GM18951 (cell line): ENCODE measurements around the gene STX8.

ENCODE experiments used
- POLR2A ChIP-seq: IDR thresholded peaks from 4 replicates; pipeline ENCODE4 v1.6.1; 2011; ENCODE audit warnings: mild to moderate bottlenecking; ENCODE audit not compliant: insufficient read length, insufficient read depth; ENCODE audit errors: extremely low read depth
- in situ Hi-C: fragments of 300-500 bp; cut with MboI; formaldehyde crosslinking; loops from one replicate; pipeline ENCODE4 v1.12.0; 2022; ENCODE audit warnings: low sequenced_read_pairs, mixed read lengths, inconsistent platforms; ENCODE audit not compliant: unreplicated experiment

Gene STX8

GRCh38 chr17:9513266-9513665, 62.4 kb downstream of the STX8 start:
- no peak for TF ChIP-seq POLR2A
- in situ Hi-C loops: no loop called here

DNA sequence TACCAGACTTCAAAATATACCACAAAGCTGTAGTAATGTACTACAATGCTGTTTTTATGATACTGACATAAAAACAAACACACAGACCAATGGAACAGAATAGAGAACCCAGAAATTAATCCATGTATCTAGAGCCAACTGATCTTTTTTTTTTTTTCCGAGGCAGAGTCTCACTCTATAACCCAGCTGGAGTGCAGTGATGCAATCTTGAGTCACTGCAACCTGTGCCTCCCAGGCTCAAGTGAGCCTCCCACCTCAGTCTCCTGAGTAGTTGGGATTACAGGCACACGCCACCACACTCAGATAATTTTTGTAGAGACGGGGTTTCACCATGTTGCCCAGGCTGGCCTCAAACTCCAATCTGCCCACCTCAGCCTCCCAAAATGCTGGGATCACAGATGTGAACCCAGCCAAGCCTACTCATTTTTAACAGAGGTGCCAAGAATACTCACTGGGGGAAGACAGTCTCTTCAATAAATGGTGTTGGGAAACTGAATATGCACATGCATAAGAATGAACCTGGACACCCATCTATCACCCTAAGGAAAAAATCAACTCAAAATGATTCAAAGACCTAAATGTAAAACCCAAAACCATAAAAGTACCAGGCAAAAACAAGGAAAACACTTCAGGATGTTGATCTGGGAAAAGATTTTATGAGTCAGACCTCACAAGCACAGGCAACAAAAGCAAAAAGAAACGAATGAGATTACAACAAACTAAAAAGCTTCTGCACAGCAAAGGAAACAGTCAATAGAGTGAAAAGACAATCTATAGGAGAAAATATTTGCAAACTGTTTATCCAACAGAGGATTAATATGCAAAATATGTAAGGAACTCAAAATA, 63.1 kb downstream of the STX8 start:
- no peak for TF ChIP-seq POLR2A
- in situ Hi-C loops: no loop called here

GRCh38 chr17:9509236-9509816, 66.3 kb downstream of the STX8 start:
- TF ChIP-seq POLR2A: no peak
- in situ Hi-C loops: no loop called here

- no peak for TF ChIP-seq POLR2A
- in situ Hi-C loops: no loop called here
These were observed 76.6 kb downstream of the STX8 start for GRCh38 chr17:9499041-9499440.

- in situ Hi-C loops: no loop called here
- no peak for TF ChIP-seq POLR2A
These were observed 77.1 kb downstream of the STX8 start for GRCh38 chr17:9498490-9498889.

DNA sequence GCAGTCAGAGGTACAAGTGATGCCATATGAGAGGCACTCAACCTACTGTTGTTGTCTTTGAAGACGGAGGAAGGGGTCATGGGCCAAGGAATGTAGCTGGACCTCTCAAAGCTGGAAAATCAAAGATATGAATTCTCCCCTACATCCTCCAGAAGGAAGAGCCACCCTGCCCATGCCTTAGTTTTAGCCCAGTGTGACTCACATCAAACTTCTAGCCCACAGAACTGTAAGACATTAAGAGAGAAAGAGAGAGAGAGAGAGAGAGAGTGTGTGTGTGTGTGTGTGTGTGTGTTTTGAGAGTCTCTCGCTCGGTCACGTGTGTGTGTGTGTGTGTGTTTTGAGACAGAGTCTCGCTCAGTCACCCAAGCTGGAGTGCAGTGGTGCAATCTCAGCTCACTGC, 87.1 kb downstream of the STX8 start:
- no peak for TF ChIP-seq POLR2A
- in situ Hi-C loops: no loop called here

DNA sequence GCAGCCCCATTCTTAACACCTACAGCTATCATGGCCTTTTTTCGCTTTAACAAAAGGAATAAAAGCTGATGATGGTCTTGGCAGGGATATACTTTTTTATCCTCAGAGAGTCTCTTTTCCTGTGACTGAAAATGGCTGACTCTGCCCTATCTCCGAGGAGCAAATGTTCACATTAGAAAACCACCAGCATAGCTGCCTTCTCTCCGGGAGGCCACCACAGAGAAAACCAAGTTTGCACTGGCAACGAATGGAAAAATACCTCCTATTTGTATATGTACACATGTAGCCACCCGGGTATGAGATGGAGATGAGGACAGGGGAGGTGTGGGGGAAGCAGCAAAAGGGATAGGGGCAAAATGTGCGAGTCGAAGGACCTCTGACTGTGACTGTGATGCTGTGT, 88.2 kb downstream of the STX8 start:
- in situ Hi-C loops: no loop called here
- TF ChIP-seq POLR2A: no peak

- in situ Hi-C loops: no loop called here
- TF ChIP-seq POLR2A: no peak
These were observed 90.8 kb downstream of the STX8 start for GRCh38 chr17:9484789-9485188.

DNA sequence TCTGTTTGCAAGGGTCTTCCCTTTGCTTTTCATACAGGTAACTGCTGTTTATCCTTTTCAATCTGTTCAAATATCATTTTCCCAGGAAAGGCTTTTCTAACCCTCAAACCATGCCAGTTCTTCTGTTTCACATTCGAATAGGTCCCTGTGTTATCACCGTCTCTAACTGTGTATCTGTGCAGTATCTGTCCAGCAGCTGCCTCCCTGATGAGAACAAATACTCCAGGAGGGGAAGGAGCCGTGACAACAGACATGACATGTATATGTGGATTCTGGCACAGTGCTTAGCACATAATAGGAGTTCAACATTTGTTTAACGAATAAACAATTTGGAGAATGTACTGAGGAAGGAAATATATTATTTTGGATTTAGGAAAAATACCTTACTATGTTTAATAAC, 95.7 kb downstream of the STX8 start:
- in situ Hi-C loops: no loop called here
- TF ChIP-seq POLR2A: no peak

DNA sequence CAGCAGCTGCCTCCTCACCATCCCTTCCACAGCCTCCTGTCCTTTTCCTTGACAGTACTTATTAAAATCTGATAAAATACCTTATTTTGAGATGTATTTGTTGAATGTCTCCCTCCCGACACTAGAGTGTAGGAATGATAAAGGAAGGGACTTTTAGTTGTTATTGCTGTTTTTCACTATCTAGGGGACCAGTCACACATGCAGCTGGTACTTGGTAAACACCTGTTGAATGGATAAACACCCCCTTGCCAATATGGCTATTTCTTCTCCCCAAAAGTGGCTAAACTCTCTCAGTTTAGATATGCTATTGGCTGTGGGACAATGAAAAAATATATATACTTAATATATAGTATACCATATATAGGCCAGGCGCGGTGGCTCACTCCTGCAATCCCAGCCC, 96.7 kb downstream of the STX8 start:
- in situ Hi-C loops: no loop called here

DNA sequence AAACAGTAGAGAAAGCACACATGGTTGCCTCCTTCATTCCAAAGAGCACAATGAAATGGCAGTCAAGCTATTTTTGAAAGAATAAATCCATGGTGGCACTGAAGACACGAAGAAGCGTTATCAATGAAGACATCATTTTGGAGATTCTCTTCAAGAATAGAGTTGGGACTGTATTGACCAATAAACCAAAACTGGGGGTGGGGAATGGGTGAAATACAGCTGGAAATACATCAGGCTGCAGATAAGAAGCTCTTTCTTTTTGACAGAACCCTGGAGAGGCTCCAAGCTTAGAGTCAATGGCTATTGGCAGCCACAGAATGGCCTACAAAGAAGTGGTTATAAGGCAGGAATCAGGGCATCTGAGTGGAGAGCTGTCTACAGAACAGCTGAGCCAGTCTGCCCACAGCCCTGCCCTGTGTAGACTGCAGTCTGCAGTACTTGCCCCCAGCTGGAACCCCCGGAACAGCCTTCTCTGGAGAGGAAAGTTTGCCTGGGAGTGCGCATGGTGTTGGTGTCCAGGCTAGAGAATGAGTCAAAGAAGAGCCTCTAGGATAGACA, 100.4 kb downstream of the STX8 start:
- TF ChIP-seq POLR2A: no peak
- in situ Hi-C loops: no loop called here

More for the DNA sequence above, 96.7 kb downstream of the STX8 start:
- TF ChIP-seq POLR2A: no peak

GRCh38 chr17:9473711-9474110, 101.9 kb downstream of the STX8 start:
- in situ Hi-C loops: no loop called here

DNA sequence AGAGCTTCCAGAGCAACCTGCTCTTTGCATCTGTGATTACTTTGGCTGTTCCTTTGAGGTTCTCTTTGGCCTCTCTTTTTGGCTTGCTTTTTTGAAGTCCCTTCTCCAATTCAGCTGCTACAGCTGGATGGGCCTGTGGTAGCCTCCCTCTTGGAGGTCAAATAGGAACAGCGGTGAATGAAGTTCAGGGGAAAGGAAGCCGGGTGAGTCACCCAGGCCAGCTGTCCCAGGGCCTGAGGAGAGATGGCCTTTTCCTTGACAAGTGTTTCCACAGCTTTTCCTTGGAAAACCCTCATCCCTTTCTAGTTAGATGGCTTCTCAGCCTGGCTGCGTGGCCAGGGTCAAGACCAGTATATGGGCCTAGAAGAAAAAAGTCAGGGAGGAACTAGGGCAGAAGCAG, 103.1 kb downstream of the STX8 start:
- no peak for TF ChIP-seq POLR2A
- in situ Hi-C loops: no loop called here

More at GRCh38 chr17:9473711-9474110, 101.9 kb downstream of the STX8 start:
- no peak for TF ChIP-seq POLR2A

GRCh38 chr17:9472094-9472493, 103.5 kb downstream of the STX8 start:
- in situ Hi-C loops: no loop called here
- TF ChIP-seq POLR2A: no peak
